Activated naive CD8-positive, alpha-beta T cell treated with anti-CD3 and anti-CD28 coated beads for 36 hours (primary cell): Measurements from ENCODE around the gene ITGBL1. TPM values are rescaled to one million over a fixed set of nuclear protein-coding genes. Genes with fewer than 3 reads are reported as not detected.

Experiments used
- DNase-seq: peaks from one replicate; pipeline ENCODE4 v3.0.0; 2021
- H3K27ac Mint-ChIP-seq: one replicate; pipeline ENCODE4 v1.8.0; 2022; ENCODE audit warnings: mild to moderate bottlenecking, moderate library complexity, mixed read lengths
- H3K27me3 Mint-ChIP-seq: one replicate; pipeline ENCODE4 v1.8.0; 2022; ENCODE audit warnings: mild to moderate bottlenecking, mixed read lengths
- H3K36me3 Mint-ChIP-seq: one replicate; pipeline ENCODE4 v1.8.0; 2021; ENCODE audit warnings: mild to moderate bottlenecking, mixed read lengths
- H3K4me1 Mint-ChIP-seq: one replicate; pipeline ENCODE4 v1.8.0; 2021; ENCODE audit warnings: mixed read lengths
- H3K4me3 Mint-ChIP-seq: one replicate; pipeline ENCODE4 v1.8.0; 2022; ENCODE audit warnings: mild to moderate bottlenecking, moderate library complexity, mixed read lengths
- H3K9me3 Mint-ChIP-seq: one replicate; pipeline ENCODE4 v1.8.0; 2022; ENCODE audit warnings: mixed read lengths
- total RNA-seq, 2 experiments: library from RNA; stranded (reverse); gene quantifications; one replicate each; pipeline ENCODE4 v1.2.3, GENCODE V29; 2021

The ITGBL1 gene
- total RNA-seq, 2 experiments from 2014 or later = not detected

DNA sequence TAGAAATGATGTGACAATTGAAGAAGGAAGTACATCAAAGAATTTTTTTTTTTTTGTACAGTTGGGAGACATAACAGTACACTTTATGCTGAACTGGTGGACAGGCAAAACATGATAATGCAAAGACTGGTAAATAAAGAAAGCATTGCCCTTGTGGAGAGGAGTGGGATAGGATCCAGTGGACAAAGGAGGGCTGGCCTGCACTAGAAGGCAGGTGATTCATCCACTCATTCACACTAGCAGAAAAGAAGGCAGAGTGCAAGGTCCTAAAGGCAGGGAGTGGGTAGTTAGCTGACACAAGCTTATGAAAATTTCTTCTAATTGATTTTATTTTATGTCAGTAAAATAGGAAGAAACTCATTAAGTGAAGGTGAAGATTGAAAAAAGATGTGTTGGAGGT is 18.6 kb upstream of the ITGBL1 start:
- H3K4me1 Mint-ChIP-seq = no peaks in the 10 kb centered on the region
- peaks cover 19% of the 10 kb centered on the region for H3K27me3 Mint-ChIP-seq
- no peak overlapping the region for H3K4me3 Mint-ChIP-seq
- H3K27ac Mint-ChIP-seq = no peak overlapping the region
- no peaks in the 10 kb centered on the region for H3K9me3 Mint-ChIP-seq
- H3K36me3 Mint-ChIP-seq = no peaks in the 10 kb centered on the region
- DNase-seq = no peak

- H3K27ac Mint-ChIP-seq = no peak overlapping the region
- no peak for DNase-seq
- no peak overlapping the region for H3K4me3 Mint-ChIP-seq
- H3K4me1 Mint-ChIP-seq = no peaks in the 10 kb centered on the region
- H3K9me3 Mint-ChIP-seq = no peaks in the 10 kb centered on the region
- H3K36me3 Mint-ChIP-seq = no peaks in the 10 kb centered on the region
- H3K27me3 Mint-ChIP-seq = peaks cover 20% of the 10 kb centered on the region
These were observed 18.0 kb upstream of the ITGBL1 start for GRCh38 chr13:101434486-101434885.

DNA sequence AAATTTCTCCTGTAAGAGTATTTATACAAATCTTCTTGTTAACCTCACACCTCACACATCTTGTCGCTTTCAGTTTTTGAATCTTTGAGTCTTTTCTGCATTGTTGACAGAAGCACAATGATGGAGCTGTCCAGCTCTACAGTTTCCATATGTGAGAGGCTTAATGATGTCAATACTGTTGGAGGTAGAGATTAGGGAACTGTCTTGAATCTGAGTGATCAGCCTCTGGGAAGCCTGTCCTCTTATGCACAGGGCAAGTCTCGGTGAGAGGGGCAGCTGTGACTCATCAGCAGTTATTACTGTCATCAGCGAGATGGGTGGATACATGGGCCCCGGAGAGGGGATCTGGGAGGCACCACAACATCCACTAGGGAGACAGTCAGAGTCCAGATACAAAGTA is 4.6 kb upstream of the ITGBL1 start:
- peaks cover 12% of the 10 kb centered on the region for H3K27me3 Mint-ChIP-seq
- no peaks in the 10 kb centered on the region for H3K9me3 Mint-ChIP-seq
- DNase-seq = no peak
- H3K27ac Mint-ChIP-seq = no peak overlapping the region
- no peaks in the 10 kb centered on the region for H3K4me1 Mint-ChIP-seq
- H3K36me3 Mint-ChIP-seq = no peaks in the 10 kb centered on the region
- H3K4me3 Mint-ChIP-seq = no peak overlapping the region

GRCh38 chr13:101449790-101450748 is 2.4 kb upstream of the ITGBL1 start:
- no peaks in the 10 kb centered on the region for H3K36me3 Mint-ChIP-seq

GRCh38 chr13:101450749-101451130 is 1.7 kb upstream of the ITGBL1 start:
- no peaks in the 10 kb centered on the region for H3K9me3 Mint-ChIP-seq
- peaks cover 2% of the 10 kb centered on the region for H3K4me1 Mint-ChIP-seq
- H3K27me3 Mint-ChIP-seq = peaks cover 34% of the 10 kb centered on the region
- no peak overlapping the region for H3K4me3 Mint-ChIP-seq
- H3K27ac Mint-ChIP-seq = no peak overlapping the region
- no peaks in the 10 kb centered on the region for H3K36me3 Mint-ChIP-seq
- no peak for DNase-seq

More at GRCh38 chr13:101449790-101450748, 2.4 kb upstream of the ITGBL1 start:
- peaks cover 30% of the 10 kb centered on the region for H3K27me3 Mint-ChIP-seq
- H3K4me1 Mint-ChIP-seq = peaks cover 2% of the 10 kb centered on the region
- DNase-seq = no peak
- no peak overlapping the region for H3K4me3 Mint-ChIP-seq
- no peaks in the 10 kb centered on the region for H3K9me3 Mint-ChIP-seq
- H3K27ac Mint-ChIP-seq = no peak overlapping the region

- no peak overlapping the region for H3K4me3 Mint-ChIP-seq
These were observed 834 bp upstream of the ITGBL1 start for GRCh38 chr13:101451641-101452040.

GRCh38 chr13:101453784-101454201 is 1.3 kb downstream of the ITGBL1 start:
- no peak overlapping the region for H3K4me3 Mint-ChIP-seq
- DNase-seq = peak; percentile 2

More at GRCh38 chr13:101451641-101452040, 834 bp upstream of the ITGBL1 start:
- no peaks in the 10 kb centered on the region for H3K9me3 Mint-ChIP-seq
- H3K27ac Mint-ChIP-seq = no peak overlapping the region
- peaks cover 2% of the 10 kb centered on the region for H3K4me1 Mint-ChIP-seq
- peaks cover 37% of the 10 kb centered on the region for H3K27me3 Mint-ChIP-seq
- DNase-seq = no peak
- H3K36me3 Mint-ChIP-seq = no peaks in the 10 kb centered on the region

DNA sequence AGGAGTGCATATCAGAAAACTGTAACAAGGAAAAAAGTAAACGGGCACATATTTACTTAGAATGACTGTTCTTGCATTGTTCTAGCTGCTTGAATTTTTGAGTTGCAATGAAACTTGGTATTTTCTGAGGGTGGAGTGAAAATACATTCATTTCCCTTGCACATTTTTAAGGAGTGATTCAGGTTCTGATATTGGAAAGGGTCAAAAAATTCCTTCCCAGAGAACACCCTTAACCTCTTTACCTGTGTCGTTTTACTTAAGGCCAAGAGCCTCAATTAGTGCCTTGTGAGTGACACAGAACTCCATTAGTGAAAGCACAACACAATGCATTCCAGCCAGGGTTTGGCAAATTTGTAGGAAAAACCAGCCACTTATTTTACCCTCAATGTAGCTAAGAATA is 2.3 kb downstream of the ITGBL1 start:
- H3K36me3 Mint-ChIP-seq = no peaks in the 10 kb centered on the region
- peaks cover 2% of the 10 kb centered on the region for H3K4me1 Mint-ChIP-seq
- H3K9me3 Mint-ChIP-seq = no peaks in the 10 kb centered on the region
- DNase-seq = no peak
- peaks cover 38% of the 10 kb centered on the region for H3K27me3 Mint-ChIP-seq
- no peak overlapping the region for H3K4me3 Mint-ChIP-seq
- H3K27ac Mint-ChIP-seq = no peak overlapping the region

More at GRCh38 chr13:101453784-101454201, 1.3 kb downstream of the ITGBL1 start:
- peaks cover 2% of the 10 kb centered on the region for H3K4me1 Mint-ChIP-seq
- H3K27ac Mint-ChIP-seq = no peak overlapping the region
- H3K36me3 Mint-ChIP-seq = no peaks in the 10 kb centered on the region
- peaks cover 40% of the 10 kb centered on the region for H3K27me3 Mint-ChIP-seq
- H3K9me3 Mint-ChIP-seq = no peaks in the 10 kb centered on the region

DNA sequence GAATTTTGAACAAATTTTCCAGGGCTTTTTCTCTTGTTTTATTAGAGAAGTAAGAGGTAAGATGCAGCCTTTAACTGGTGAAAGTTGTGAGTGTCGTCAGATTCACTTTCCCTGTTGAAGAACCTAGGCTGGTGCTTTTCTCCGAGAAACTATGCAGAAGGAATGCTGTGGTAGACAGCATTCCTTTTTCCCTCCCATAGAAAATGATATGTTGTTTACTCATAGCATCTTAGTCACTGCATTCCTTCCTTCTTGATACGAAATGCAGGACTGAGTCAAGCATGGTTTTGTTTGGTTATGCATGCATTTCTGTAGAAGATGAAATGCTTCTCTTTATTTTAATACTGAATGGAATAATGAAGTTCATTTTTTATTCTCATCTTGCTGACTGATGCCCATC is 3.4 kb downstream of the ITGBL1 start:
- peaks cover 2% of the 10 kb centered on the region for H3K4me1 Mint-ChIP-seq
- H3K4me3 Mint-ChIP-seq = no peak overlapping the region
- H3K27ac Mint-ChIP-seq = no peak overlapping the region
- no peaks in the 10 kb centered on the region for H3K9me3 Mint-ChIP-seq
- peaks cover 38% of the 10 kb centered on the region for H3K27me3 Mint-ChIP-seq
- H3K36me3 Mint-ChIP-seq = no peaks in the 10 kb centered on the region
- DNase-seq = no peak

GRCh38 chr13:101457176-101457575 is 4.7 kb downstream of the ITGBL1 start:
- Mint-ChIP-seq H3K27me3 (peaks cover 36% of the 10 kb centered on the region), H3K36me3 (no peaks in the 10 kb centered on the region), H3K4me1 (peaks cover 2% of the 10 kb centered on the region), H3K9me3 (no peaks in the 10 kb centered on the region), H3K27ac (no peak overlapping the region), H3K4me3 (no peak overlapping the region)
- no peak for DNase-seq

- H3K9me3 Mint-ChIP-seq = no peaks in the 10 kb centered on the region
- no peak overlapping the region for H3K4me3 Mint-ChIP-seq
- H3K4me1 Mint-ChIP-seq = no peaks in the 10 kb centered on the region
- peaks cover 8% of the 10 kb centered on the region for H3K27me3 Mint-ChIP-seq
- DNase-seq = no peak
- no peak overlapping the region for H3K27ac Mint-ChIP-seq
- no peaks in the 10 kb centered on the region for H3K36me3 Mint-ChIP-seq
These were observed 13.4 kb downstream of the ITGBL1 start for GRCh38 chr13:101465877-101466276.

GRCh38 chr13:101467415-101467814 is 14.9 kb downstream of the ITGBL1 start:
- no peak overlapping the region for H3K27ac Mint-ChIP-seq
- peaks cover 8% of the 10 kb centered on the region for H3K27me3 Mint-ChIP-seq
- no peak overlapping the region for H3K4me3 Mint-ChIP-seq
- DNase-seq = no peak
- H3K9me3 Mint-ChIP-seq = no peaks in the 10 kb centered on the region
- no peaks in the 10 kb centered on the region for H3K36me3 Mint-ChIP-seq
- no peaks in the 10 kb centered on the region for H3K4me1 Mint-ChIP-seq

- no peak overlapping the region for H3K4me3 Mint-ChIP-seq
- no peaks in the 10 kb centered on the region for H3K36me3 Mint-ChIP-seq
- H3K27me3 Mint-ChIP-seq = peaks cover 4% of the 10 kb centered on the region
- H3K9me3 Mint-ChIP-seq = no peaks in the 10 kb centered on the region
- H3K27ac Mint-ChIP-seq = no peak overlapping the region
- no peaks in the 10 kb centered on the region for H3K4me1 Mint-ChIP-seq
- no peak for DNase-seq
These were observed 21.0 kb downstream of the ITGBL1 start for GRCh38 chr13:101473458-101473857.

DNA sequence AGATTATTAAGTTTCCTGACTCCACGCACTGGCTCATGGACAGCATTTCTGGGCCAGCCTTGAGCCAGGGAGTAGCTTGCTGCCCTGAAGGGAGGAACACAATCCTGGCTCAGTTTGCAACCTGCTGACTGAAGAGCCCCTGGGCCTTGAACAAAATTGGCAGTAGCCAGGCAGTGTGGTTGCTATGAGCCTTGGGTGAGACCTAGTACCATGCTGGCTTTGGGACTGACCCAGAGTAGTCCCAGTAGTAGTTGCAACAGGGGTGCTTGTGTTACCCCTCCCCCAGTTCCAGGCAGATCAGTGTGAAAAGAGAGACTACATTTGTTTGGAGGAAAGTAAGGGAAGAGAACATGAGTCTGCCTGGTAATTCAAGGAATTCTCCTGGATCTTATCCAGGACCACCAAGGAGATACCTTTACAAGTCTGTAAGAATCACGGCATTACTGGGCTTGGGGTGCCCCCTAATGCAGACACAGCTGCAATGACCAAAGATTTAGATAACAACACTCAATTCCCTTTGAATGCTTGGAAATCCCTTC is 22.0 kb downstream of the ITGBL1 start:
- no peak for DNase-seq
- Mint-ChIP-seq H3K9me3 (no peaks in the 10 kb centered on the region), H3K27ac (no peak overlapping the region), H3K27me3 (no peaks in the 10 kb centered on the region), H3K36me3 (no peaks in the 10 kb centered on the region), H3K4me1 (no peaks in the 10 kb centered on the region), H3K4me3 (no peak overlapping the region)

- no peak overlapping the region for H3K4me3 Mint-ChIP-seq
- no peaks in the 10 kb centered on the region for H3K9me3 Mint-ChIP-seq
These were observed 23.1 kb downstream of the ITGBL1 start for GRCh38 chr13:101475536-101475935.

GRCh38 chr13:101481421-101481820 is 28.9 kb downstream of the ITGBL1 start:
- Mint-ChIP-seq H3K27me3 (no peaks in the 10 kb centered on the region), H3K4me3 (no peak overlapping the region), H3K4me1 (no peaks in the 10 kb centered on the region), H3K9me3 (no peaks in the 10 kb centered on the region), H3K27ac (no peak overlapping the region), H3K36me3 (no peaks in the 10 kb centered on the region)
- no peak for DNase-seq

More at GRCh38 chr13:101475536-101475935, 23.1 kb downstream of the ITGBL1 start:
- Mint-ChIP-seq H3K27ac (no peak overlapping the region), H3K27me3 (no peaks in the 10 kb centered on the region), H3K36me3 (no peaks in the 10 kb centered on the region), H3K4me1 (no peaks in the 10 kb centered on the region)
- DNase-seq = no peak
